GM19035 (cell line): ENCODE measurements around the gene TIGD4.

Experiments used
- ATAC-seq: cut with Tn5 transposase; IDR thresholded peaks from one replicate; pipeline ENCODE4 v1.9.1; 2021; ENCODE audit not compliant: unreplicated experiment

TIGD4 gene

DNA sequence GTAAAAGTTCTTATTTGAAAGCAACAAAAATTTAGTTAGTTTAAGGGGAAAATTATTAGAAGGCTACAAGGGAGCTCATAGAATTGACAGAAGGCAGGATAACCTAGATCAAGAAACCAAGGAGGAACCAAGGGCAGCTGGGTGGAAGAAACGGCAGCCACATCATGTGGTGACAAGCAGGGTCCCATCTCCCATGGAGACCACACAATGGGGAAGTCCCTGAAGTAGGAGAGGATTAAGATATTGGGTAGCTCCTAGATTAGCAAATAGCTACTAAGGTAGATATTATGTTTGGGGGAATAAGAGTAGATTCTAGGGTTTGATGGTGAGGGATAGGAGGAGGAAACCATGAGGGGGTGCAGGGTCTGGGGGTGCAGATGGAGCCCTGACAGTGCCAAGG, 51.7 kb downstream of the TIGD4 start:
- ATAC-seq = no peak

DNA sequence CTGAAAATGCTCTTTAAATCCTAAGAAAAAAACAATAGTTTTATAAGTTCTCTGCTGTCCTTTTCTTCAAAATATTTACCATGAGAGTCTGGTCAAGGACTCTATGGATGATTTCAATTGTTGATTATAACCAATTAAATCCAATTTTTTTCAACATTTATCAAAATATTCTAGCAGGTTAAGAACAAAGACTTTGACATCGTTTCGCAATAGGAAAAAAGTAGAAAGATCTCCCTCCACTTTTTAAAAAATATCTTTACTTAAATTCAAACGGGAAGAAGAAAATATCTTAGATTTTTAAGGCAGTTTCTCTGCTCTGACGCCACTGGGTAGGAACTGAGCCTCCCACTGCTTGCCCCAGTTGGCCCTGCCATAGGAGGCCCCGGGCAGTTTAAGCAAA, 55.0 kb downstream of the TIGD4 start:
- no peak for ATAC-seq

DNA sequence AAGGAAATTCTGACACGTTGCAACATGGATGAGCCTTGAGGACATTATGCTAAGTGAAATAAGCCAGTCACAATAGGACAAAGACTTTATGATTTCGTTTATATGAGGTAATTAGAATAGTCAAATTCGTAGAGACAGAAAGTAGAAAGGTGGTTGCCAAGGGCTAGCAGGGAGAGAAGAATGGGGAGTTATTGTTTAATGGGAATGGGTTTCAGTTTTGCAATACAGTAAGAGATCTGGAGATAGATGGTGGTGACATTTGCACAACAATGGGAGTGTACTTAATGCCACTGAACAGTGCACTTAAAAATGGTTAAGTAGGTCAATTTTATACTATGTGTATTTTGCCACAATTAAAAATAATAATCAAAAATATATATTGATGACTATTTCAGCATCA, 56.3 kb downstream of the TIGD4 start:
- ATAC-seq = no peak

DNA sequence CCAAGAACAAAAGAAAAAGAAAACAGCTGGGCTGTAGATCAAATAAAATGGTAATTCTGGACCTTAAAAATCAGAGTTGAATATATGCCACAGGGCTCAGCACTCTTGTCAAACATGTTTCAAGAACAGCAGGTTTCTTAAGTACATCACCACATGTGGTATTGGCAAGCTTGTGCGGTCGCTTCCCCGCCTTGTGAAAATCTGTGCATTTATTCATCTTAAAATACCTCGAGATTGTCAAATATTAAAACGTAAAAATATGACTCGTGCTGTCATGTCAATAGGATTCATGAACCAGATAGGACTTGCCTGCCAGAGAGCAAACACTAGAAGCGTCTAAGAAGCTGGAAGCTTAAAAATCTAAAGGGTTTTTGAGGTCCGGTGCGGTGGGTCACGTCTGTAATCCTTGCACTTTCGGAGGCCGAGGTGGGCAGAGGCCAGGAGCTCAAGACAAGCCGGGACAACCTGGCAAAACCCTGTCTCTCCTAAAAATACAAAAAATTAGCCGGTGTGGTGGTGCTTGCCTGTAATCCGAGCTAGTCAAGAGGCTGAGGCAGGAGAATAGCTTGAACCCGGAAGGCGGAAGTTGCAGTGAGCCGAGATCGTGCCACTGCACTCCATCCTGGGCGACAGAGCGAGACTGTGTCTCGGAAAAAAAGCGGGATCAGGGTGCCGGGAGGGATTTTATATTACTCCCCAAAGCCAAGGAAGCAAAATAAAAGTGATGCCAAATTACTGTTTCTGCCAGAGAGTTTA, 59.6 kb downstream of the TIGD4 start:
- ATAC-seq = no peak
